Activated CD8-positive, alpha-beta T cell treated with anti-CD3 and anti-CD28 coated beads for 36 hours (primary cell): Measurements from ENCODE around the gene EN2. TPM values are rescaled to one million over a fixed set of nuclear protein-coding genes. Genes with fewer than 3 reads are reported as not detected.

Experiments used
- ATAC-seq: fragments of 200-7000 bp; cut with Tn5 transposase; one replicate; pipeline ENCODE4 v1.10.0; 2021; ENCODE audit warnings: mild to moderate bottlenecking, moderate library complexity
- CTCF ChIA-PET: fragments of 350-600 bp; sonication (Branson Sonifier 250); formaldehyde crosslinking; loops from one replicate; lab custom pipeline; 2021; ENCODE audit warnings: antibody characterized with exemption; lab: Charles Lee
- POLR2A ChIA-PET: fragments of 350-600 bp; sonication (Branson Sonifier 250); formaldehyde crosslinking; loops from one replicate; lab custom pipeline; 2021; ENCODE audit warnings: antibody characterized with exemption; lab: Charles Lee
- DNase-seq: peaks from one replicate; pipeline ENCODE4 v3.0.0-alpha.2; 2020
- H3K27ac Mint-ChIP-seq: one replicate; pipeline ENCODE4 v1.8.0; 2021; ENCODE audit warnings: mild to moderate bottlenecking, mixed read lengths
- H3K27me3 Mint-ChIP-seq: one replicate; pipeline ENCODE4 v1.8.0; 2021; ENCODE audit warnings: mixed read lengths
- H3K36me3 Mint-ChIP-seq: one replicate; pipeline ENCODE4 v1.8.0; 2021; ENCODE audit warnings: low read depth, mixed read lengths
- H3K4me1 Mint-ChIP-seq: one replicate; pipeline ENCODE4 v1.8.0; 2021; ENCODE audit warnings: low read depth, mixed read lengths
- H3K4me3 Mint-ChIP-seq: one replicate; pipeline ENCODE4 v1.8.0; 2021; ENCODE audit warnings: mild to moderate bottlenecking, moderate library complexity, mixed read lengths
- H3K9me3 Mint-ChIP-seq: one replicate; pipeline ENCODE4 v1.8.0; 2021; ENCODE audit warnings: mixed read lengths
- CTCF ChIP-seq: fragments of 200-600 bp; IDR thresholded peaks from one replicate; pipeline ENCODE4 v1.8.0; 2022; ENCODE audit warnings: antibody characterized with exemption, mild to moderate bottlenecking
- intact Hi-C: fragments of 100-400 bp; cut with micrococcal nuclease; formaldehyde crosslinking; loops from one replicate; pipeline ENCODE4 v1.10.0; 2022
- total RNA-seq, 2 experiments: library from RNA; stranded (reverse); gene quantifications; one replicate each; pipeline ENCODE4 v1.2.3, GENCODE V29; 2021

Gene EN2
- total RNA-seq, 2 experiments from 2014 or later = not detected

- Mint-ChIP-seq H3K36me3 (no peaks in the 10 kb centered on the region), H3K9me3 (no peaks in the 10 kb centered on the region), H3K27ac (no peak overlapping the region), H3K4me3 (no peak overlapping the region), H3K27me3 (peaks cover 62% of the 10 kb centered on the region), H3K4me1 (peaks cover 12% of the 10 kb centered on the region)
- TF ChIP-seq CTCF = no peak
- ChIA-PET POLR2A (no interaction called here), CTCF (interaction anchor here (1.6 to 1.9 kb wide), 2 partner anchors 13 to 43 kb away, joined by 4 to 8 read pairs; no protein-coding TSS in a partner anchor)
- DNase-seq (no peak), ATAC-seq (no peak)
- intact Hi-C loops = no loop called here
Measured at GRCh38 chr7:155512246-155512887, 54.4 kb downstream of the EN2 start.

DNA sequence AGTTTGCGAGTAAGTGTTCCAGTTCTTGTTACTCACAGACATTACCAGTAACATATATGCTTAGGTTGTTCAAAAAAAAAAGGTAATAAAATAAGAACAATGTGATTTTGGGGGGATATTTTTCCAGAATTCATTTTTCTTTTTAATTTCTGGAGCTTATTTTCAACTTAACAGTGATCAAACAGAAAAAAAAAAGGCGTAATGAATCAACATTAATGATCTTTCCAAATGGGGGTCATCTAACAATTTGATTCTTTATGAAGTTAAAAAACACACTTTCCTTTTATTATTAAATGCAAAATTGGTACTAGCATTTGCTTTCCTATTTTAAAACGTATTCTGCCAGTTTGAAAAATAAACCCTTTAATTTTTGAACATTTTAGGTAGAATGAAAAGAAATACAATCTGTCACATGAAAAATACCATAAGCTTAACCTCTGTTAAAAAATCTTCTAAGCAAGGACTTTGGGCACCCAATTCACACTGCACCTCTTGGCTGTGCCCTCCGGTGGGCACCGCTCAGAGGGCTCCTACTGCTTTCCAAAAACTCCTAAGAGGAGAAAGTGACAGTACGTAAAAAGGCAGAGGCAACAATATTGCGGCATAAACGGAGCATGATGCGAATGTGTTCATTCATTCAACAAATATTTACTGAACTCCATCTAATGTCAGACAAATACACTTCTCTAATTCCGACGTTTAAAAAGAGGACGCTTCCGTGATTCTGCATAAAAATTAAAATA lies 55.8 kb downstream of the EN2 start:
- POLR2A ChIA-PET = no interaction called here
- H3K9me3 Mint-ChIP-seq = no peaks in the 10 kb centered on the region
- H3K36me3 Mint-ChIP-seq = no peaks in the 10 kb centered on the region
- CTCF ChIA-PET = interaction anchor here (1.1 to 1.6 kb wide), 2 partner anchors 44 to 587 kb away, joined by 3 to 4 read pairs; no protein-coding TSS in a partner anchor
- H3K4me1 Mint-ChIP-seq = peaks cover 12% of the 10 kb centered on the region
- H3K27me3 Mint-ChIP-seq = peaks cover 51% of the 10 kb centered on the region
- DNase-seq (no peak), ATAC-seq (no peak)
- H3K4me3 Mint-ChIP-seq = no peak overlapping the region
- H3K27ac Mint-ChIP-seq = no peak overlapping the region
- intact Hi-C loops = no loop called here
- no peak for TF ChIP-seq CTCF

DNA sequence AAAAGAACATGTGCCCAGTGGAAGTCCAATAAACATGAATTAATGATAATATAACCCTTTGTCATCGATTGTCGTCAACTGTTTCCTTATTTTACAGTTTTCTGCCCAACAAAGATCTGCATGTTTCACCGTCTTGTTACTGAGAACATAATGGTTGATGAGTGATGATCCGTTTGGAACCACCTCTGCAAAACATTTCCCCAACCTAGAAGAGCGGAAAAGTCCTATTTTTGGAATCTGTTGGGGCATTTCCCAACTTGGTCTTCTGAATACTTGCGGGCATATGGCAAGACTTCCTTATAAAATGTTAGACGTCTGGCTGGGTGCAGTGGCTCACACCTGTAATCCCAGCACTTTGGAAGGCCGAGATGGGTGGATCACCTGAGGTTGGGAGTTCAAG lies 56.4 kb downstream of the EN2 start:
- no peaks in the 10 kb centered on the region for H3K36me3 Mint-ChIP-seq
- H3K9me3 Mint-ChIP-seq = no peaks in the 10 kb centered on the region
- no peak for TF ChIP-seq CTCF
- intact Hi-C loops = no loop called here
- ChIA-PET CTCF (no interaction called here), POLR2A (no interaction called here)
- ATAC-seq (no peak), DNase-seq (no peak)
- H3K4me1 Mint-ChIP-seq = peaks cover 7% of the 10 kb centered on the region
- H3K4me3 Mint-ChIP-seq = no peak overlapping the region
- H3K27me3 Mint-ChIP-seq = peaks cover 46% of the 10 kb centered on the region
- H3K27ac Mint-ChIP-seq = no peak overlapping the region

Other genes with a start within 250 kb of the EN2 start
- gene INSIG1, start 160.3 kb upstream of the EN2 start, total RNA-seq = 10 to 100 TPM; 92.2 to 98.0 TPM
- not detected for gene CNPY1, start 88.4 kb downstream of the EN2 start, total RNA-seq
- gene RBM33, start 186.5 kb downstream of the EN2 start, total RNA-seq = 10 to 100 TPM; 73.7 to 84.8 TPM